Fibroblast of pulmonary artery (primary cell): Measurements from ENCODE around the gene CMSS1.

ENCODE experiments used
- DNase-seq: peaks from one replicate; pipeline ENCODE4 v3.0.0-alpha.2; 2010; ENCODE audit warnings: low read depth
- H3K4me3 ChIP-seq: replicated peaks from 2 replicates; pipeline ENCODE4 v1.5.1; 2011; ENCODE audit warnings: low read depth, mild to moderate bottlenecking, control low read depth, low read length, moderate library complexity
- TF ChIP-seq, protein P1 (sequence below): IDR thresholded peaks from 2 replicates; pipeline ENCODE4 v1.5.1; 2011; ENCODE audit warnings: mild to moderate bottlenecking, control low read depth, low read length, inconsistent platforms; ENCODE audit errors: missing control alignments

The CMSS1 gene

DNA sequence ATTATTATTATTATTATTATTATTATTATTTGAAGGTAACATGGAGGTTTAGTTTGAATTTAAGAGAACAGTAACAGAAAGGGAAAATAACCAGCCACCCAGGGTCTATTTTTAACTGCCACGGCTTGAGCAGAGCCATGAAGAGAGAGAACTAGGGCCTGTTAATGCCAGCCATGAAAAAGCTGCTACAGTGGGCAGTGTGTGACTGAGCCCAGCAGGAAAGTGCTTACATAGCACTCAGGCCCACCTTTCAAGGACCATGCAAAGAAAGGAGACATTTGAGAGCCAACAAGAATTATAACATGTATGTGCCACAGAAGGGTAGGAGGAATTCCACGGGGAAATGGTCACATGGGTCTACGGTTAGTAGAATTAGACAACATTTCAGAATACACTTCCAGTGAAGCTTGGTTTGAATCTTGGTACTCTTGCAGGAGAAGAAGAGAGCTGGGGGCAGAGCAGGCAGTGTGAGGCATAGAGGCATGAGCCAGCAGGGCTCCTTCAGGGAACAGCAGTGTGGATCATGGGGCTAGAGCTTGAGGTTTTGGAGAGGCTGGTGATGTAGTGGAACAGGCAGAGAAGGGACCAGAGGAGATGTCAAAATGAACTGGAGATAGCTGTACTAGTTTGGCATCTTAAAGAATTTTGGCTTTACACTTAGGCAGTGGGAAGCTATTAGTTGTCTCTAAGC is 140.7 kb downstream of the CMSS1 start:
- TF ChIP-seq, protein P1, sequence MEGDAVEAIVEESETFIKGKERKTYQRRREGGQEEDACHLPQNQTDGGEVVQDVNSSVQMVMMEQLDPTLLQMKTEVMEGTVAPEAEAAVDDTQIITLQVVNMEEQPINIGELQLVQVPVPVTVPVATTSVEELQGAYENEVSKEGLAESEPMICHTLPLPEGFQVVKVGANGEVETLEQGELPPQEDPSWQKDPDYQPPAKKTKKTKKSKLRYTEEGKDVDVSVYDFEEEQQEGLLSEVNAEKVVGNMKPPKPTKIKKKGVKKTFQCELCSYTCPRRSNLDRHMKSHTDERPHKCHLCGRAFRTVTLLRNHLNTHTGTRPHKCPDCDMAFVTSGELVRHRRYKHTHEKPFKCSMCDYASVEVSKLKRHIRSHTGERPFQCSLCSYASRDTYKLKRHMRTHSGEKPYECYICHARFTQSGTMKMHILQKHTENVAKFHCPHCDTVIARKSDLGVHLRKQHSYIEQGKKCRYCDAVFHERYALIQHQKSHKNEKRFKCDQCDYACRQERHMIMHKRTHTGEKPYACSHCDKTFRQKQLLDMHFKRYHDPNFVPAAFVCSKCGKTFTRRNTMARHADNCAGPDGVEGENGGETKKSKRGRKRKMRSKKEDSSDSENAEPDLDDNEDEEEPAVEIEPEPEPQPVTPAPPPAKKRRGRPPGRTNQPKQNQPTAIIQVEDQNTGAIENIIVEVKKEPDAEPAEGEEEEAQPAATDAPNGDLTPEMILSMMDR, result no peak
- no peak for DNase-seq
- H3K4me3 ChIP-seq, result no peak overlapping the region

DNA sequence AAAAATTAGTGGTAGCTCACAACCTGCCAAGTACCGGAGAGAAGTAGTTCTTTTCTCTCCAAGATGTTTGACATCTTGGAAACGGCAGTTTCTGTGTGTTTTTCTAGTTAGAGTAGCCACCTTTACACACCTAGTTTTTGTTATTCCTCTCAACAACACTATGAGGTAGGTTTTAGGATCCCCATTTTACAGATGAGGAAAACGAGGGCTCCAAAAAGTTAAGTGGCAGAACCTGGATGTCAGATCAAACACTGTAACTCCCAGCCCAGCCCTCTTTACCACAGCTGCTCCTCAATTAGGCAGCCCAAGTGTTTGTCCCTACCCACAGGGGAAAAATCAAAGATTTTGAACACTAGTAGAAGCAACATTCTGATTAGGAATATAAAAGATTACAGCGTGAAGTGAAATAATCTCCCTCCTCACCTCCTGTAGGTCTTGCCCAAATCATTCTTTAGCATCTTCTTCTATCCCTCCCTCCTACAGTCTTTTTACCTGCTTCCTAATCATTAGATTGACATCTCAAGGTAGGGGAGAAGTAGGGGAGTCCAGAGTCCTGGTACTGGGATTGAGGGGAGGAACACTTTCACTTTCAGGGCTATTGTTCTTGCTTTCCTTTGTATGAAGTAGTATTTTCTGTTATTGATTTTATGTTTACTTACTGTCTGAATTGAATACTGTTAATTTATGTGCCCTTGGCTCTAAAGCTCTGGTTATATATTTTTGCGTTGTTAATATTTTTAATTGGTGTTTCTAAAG is 142.6 kb downstream of the CMSS1 start:
- TF ChIP-seq, protein P1, result no peak
- no peak overlapping the region for H3K4me3 ChIP-seq
- no peak for DNase-seq

DNA sequence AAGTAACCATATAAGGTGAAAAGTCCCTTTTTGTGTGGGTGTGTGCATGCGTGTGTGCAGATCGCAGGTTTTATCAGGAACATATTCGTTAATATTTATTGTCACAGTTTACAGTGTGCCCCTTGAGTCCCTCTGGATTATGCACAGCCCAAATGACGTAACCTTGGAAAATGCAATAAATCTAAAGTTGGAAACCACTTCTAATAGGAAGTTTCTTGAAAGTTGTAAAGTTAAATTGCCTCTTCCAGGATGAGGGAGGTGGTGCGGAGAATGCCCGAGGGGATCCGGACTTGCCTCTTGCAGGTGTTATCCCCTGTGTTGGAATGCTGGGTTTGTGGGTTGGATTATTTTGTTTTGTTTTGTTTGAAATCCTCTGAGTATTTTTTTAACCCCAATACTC is 143.3 kb downstream of the CMSS1 start:
- no peak overlapping the region for H3K4me3 ChIP-seq
- DNase-seq, result no peak
- TF ChIP-seq, protein P1, result no peak

DNA sequence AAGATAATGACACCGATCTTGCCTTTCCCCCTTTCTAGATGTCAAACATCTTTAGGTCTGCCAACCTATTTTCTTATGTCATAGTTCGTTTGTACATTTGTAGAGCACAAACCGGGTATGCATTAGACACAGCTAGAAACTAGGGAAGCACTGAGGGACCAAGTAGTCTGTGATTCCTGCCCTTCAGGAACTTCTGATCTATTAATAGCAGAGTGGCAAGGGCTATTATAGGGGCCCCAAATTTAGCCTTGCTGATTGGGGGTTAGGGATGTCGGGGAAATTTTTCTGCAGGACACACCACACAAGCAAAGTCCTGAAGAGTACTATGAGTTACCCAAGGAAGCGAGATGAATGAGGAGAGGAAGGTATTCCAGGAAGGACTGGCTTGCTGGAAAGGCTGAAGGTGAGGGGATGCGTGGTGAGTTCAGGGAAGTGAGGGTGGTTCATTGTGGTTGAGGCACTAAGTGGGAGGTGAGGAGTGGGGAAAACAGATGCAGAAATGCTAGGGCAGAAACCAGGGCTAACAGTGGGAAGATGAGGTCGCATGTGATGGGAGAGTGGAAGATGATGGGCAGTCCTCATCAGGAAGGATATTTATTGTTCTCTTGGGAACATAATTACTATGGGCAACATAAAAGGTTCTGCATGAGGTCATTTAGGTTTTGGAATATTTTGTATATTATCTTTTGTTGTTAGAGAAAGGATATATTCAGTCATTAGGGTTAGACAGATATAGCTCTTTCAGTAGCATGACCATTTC is 144.3 kb downstream of the CMSS1 start:
- DNase-seq, result no peak
- no peak overlapping the region for H3K4me3 ChIP-seq
- TF ChIP-seq, protein P1, result no peak

DNA sequence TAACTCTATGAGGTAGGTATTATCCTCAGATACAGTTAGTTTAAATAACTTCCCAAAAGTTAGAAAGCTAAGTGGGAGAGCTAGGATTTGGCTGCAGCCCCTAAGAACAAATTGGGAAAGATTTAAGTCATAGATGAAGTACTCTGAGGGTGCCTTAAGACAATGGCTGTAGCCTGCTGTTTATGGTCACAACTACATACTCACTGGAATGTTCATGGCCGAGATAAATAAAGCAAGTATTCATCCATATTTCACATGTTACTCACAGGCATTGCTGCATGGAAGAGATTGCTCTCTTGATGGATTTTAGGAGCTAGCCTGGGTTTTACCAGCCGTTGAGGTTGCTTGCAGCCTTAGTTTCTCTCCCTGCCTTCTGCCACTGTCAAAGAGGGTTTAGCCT is 145.0 kb downstream of the CMSS1 start:
- TF ChIP-seq, protein P1, result no peak
- DNase-seq, result peak; percentile 91

DNA sequence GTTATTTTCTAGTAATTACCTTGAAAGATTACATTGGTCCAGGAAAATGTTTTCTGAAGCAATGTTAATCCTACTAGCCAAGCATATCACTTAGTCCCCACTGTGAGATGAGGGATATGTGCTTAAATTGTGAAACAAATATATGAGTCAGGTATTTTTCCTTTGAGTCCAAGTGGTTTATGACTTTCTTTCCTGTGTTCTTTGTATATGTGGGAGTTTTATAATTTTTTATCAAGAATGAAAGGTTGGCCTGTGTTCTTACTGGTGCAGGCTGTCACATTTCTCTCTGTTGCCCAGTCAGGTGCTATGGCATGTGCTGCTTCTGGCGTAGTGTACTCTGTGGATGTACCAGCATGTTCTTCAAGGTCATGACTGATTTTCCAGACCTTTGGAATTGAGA is 147.4 kb downstream of the CMSS1 start:
- H3K4me3 ChIP-seq, result no peak overlapping the region
- peak; percentile 87 for DNase-seq
- TF ChIP-seq, protein P1, result no peak

More for the DNA sequence above, 145.0 kb downstream of the CMSS1 start:
- no peak overlapping the region for H3K4me3 ChIP-seq
